ENCODE measurements around the gene DOK3.

GRCh38 chr5:177528631-177529030, 19.0 kb upstream of the DOK3 start:
- TF ChIP-seq EP300 (IDR thresholded peaks at IDR 0.05), result no peak
- TF ChIP-seq GATA3 (IDR thresholded peaks at IDR 0.05; ENCODE audit: borderline replicate concordance), result no peak
- TF ChIP-seq, protein P1, sequence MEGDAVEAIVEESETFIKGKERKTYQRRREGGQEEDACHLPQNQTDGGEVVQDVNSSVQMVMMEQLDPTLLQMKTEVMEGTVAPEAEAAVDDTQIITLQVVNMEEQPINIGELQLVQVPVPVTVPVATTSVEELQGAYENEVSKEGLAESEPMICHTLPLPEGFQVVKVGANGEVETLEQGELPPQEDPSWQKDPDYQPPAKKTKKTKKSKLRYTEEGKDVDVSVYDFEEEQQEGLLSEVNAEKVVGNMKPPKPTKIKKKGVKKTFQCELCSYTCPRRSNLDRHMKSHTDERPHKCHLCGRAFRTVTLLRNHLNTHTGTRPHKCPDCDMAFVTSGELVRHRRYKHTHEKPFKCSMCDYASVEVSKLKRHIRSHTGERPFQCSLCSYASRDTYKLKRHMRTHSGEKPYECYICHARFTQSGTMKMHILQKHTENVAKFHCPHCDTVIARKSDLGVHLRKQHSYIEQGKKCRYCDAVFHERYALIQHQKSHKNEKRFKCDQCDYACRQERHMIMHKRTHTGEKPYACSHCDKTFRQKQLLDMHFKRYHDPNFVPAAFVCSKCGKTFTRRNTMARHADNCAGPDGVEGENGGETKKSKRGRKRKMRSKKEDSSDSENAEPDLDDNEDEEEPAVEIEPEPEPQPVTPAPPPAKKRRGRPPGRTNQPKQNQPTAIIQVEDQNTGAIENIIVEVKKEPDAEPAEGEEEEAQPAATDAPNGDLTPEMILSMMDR (IDR thresholded peaks at IDR 0.05), result no peak
- TF ChIP-seq POLR2A (IDR thresholded peaks at IDR 0.05; ENCODE audit: low read length), result no peak
- no peak for TF ChIP-seq KDM1A (IDR thresholded peaks at IDR 0.05; ENCODE audit: low read depth)
- no peak for TF ChIP-seq RNF2 (IDR thresholded peaks at IDR 0.05; ENCODE audit: borderline replicate concordance, low read depth)

All from A549 (cell line).